ENCODE measurements around the gene DYNLT5.

DNA sequence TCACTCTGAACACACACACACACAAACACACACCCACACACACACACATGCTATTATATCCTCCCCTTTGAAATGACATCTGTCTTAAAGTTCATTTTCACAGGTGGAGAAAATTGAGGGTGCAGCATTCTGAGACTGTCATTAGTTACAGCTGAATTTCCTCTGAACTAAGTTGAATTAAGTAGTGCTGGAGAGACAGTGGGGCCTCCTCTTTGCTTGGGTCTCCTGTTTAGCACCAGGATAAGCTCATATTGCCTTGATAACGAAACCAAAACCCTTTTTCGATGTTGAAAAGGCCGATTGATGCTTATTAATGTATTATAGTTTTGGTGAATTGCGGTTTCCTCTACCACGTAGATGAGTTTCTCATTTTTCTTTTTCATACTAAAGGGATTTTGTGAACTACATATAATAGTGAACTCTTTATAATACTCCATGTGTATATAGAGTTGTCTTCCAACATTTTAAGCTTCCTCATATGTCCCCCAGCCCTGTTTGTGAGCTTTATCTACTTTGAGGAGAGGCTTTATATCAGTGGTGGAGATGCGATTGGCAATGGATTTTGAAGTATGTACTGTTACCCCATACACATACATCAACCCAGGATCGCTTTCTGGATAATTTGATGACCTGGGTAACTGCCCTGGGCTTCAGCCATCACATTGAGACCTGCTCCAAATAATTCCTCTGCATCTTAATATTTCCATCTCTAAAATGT is 17.4 kb downstream of the DYNLT5 start:
- TF ChIP-seq, protein P1, sequence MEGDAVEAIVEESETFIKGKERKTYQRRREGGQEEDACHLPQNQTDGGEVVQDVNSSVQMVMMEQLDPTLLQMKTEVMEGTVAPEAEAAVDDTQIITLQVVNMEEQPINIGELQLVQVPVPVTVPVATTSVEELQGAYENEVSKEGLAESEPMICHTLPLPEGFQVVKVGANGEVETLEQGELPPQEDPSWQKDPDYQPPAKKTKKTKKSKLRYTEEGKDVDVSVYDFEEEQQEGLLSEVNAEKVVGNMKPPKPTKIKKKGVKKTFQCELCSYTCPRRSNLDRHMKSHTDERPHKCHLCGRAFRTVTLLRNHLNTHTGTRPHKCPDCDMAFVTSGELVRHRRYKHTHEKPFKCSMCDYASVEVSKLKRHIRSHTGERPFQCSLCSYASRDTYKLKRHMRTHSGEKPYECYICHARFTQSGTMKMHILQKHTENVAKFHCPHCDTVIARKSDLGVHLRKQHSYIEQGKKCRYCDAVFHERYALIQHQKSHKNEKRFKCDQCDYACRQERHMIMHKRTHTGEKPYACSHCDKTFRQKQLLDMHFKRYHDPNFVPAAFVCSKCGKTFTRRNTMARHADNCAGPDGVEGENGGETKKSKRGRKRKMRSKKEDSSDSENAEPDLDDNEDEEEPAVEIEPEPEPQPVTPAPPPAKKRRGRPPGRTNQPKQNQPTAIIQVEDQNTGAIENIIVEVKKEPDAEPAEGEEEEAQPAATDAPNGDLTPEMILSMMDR (IDR thresholded peaks at IDR 0.05): no peak
- no peak for TF ChIP-seq POLR2AphosphoS5 (IDR thresholded peaks at IDR 0.05)

Measured in breast epithelium (tissue), 3 donors.